ENCODE results near the gene SGSM2.
A peak's percentile ranks its signal among the peaks of the same experiment; 100 is the strongest.

- TF ChIP-seq POLR2AphosphoS5 (IDR thresholded peaks at IDR 0.05; ENCODE audit: low read depth, low read length) (peak; percentile 87), TAF1 (IDR thresholded peaks at IDR 0.05; ENCODE audit: borderline replicate concordance, insufficient read depth, low read length) (no peak)
These were observed 33.8 kb upstream of the SGSM2 start, which contains the start of the genes SMG6 and SRR for GRCh38 chr17:2303204-2304188.
